GM23248 (cell line): Measurements from ENCODE around the gene LAMA4.

Experiments used
- EZH2 ChIP-seq: fragments of 200-600 bp; sonication (generic); IDR thresholded peaks from 2 replicates; pipeline ENCODE4 v1.6.1; 2018; ENCODE audit warnings: antibody characterized with exemption, mild to moderate bottlenecking; ENCODE audit not compliant: insufficient read depth, poor library complexity, severe bottlenecking
- EZH2phosphoT487 ChIP-seq: fragments of 200-600 bp; sonication (generic); IDR thresholded peaks from 2 replicates; pipeline ENCODE4 v1.6.1; 2018; ENCODE audit warnings: antibody characterized with exemption, moderate library complexity, mild to moderate bottlenecking, low read depth; ENCODE audit not compliant: insufficient read depth

GRCh38 chr6:112184951-112185350 is 69.4 kb downstream of the LAMA4 start:
- TF ChIP-seq EZH2: no peak
- TF ChIP-seq EZH2phosphoT487: no peak
